Anterior cingulate cortex (tissue), 58 donors: Measurements from ENCODE around the gene SLX4IP.

Experiments
- DNase-seq, 58 donors: peaks; one replicate each; lab custom pipeline; 2025; lab: John Stamatoyannopoulos, UW

The SLX4IP gene

GRCh38 chr20:10639737-10640556, 204.8 kb downstream of the SLX4IP start:
- DNase-seq, result peak in 42 of 58 donors; percentile 3 to 67 (median 38)

- no peak for DNase-seq
Measured at GRCh38 chr20:10640897-10641296, 205.8 kb downstream of the SLX4IP start.

GRCh38 chr20:10641467-10641866, 206.4 kb downstream of the SLX4IP start:
- no peak for DNase-seq

DNA sequence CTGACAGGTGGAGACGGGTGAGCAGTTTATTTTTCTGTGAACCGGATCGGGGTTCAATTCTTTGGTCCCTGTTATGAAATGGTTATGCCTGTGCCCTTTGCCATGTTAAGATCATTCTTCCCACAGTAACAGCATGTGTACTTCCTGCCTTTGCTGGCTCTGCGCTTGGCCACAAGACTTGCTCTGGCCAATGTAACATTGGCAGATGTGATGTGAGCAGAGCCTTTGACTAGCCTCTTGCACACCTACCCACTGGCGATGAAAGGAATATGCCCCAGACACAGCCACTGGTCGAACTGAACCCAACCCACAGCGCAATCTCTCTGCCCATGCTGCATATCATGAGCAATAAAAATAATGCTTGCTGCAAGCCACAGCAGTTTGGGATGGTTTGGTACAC, 206.8 kb downstream of the SLX4IP start:
- no peak for DNase-seq

DNA sequence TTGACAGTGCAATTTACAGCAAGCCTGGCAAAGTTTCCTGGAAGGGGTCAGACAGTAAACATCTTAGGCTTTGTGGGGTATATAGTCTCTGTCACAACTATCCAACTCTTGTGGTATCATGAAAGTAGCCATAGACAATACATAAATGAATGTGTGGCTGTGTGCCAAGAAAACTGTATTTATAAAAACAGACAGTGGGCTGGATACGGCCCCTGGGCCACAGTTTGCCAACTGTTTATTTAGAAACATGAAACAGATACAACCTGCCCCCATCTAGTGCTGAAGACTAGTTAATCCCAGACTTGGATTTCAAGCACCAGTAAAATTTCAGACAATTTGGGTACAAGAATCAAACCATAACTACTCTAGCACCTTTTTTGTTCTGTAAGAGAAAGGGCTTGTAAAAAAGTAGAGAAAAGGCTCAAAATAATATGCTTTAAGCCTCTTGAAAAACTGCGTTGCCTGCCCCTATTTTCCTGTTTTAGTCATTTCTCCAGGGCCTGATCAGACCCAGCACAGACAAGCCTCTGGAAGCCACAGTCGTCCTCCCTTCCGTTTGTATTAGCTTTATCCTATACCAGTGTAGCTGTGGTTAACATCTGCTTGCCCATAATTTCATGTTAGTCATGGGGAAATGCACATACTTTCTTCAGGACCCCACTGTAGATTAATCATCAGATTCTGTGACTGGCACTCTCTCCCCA, 207.9 kb downstream of the SLX4IP start:
- no peak for DNase-seq

DNA sequence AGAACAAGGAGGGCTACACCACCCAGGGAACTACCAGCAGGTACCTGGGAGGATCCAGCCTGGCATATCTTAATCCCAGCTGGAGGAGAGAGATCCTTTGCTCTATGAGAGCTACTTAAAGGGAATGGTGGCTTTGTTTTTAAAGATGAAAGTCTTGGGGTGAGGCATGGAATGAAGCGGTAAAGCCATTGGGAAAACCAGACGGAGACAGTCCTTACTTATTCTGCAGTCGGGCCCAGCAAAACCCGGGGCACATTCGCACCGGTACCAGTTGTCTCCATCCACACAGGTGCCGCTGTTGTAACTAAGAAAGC, 208.4 kb downstream of the SLX4IP start:
- no peak for DNase-seq

- DNase-seq, result no peak
Measured at GRCh38 chr20:10644458-10645204, 209.5 kb downstream of the SLX4IP start.

DNA sequence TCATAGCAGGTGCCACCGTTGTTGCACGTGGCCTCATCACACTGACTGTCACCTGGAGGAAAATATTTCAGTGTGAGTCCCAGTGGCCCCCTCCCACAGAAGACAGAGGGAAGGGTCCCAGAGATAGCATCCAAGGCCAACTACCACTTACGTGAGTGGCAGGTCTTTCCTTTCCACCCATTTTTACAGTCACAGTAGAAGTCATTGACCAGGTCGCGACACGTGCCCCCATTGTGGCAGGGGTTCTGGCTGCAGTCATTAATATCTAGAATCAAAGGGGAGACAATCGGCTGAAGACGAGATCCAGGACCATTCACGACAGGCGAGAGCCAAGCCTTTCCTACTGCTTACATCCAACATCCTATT, 210.1 kb downstream of the SLX4IP start:
- DNase-seq, result no peak

- no peak for DNase-seq
Measured at GRCh38 chr20:10646006-10646405, 210.9 kb downstream of the SLX4IP start.

DNA sequence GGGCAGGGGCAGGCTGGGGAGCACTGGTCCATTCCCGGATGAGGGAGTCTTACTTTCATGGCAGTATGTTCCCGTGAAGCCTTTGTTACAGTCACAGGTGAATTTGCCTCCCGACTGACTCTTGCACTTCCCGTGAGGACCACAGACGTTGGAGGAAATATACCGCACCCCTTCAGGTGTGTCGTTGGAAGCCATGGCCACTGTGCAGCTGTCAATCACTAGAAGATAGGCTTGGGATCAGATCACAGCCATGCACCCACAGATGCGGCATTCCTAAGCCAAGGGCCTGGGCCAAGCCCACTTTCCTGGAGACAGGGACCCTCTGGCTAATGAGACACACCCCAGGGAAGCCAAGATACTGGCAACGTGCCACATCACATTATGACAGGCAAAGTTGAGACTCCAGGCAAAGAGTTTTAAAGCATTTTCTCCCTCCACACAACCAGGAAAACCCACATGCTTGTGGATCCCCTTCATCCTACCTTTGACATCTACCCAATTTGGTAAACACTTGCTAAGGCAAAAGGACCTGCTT, 211.8 kb downstream of the SLX4IP start:
- no peak for DNase-seq

- DNase-seq, result no peak
Measured at GRCh38 chr20:10647471-10647870, 212.4 kb downstream of the SLX4IP start.

- no peak for DNase-seq
Measured at GRCh38 chr20:10647909-10648308, 212.8 kb downstream of the SLX4IP start.

DNA sequence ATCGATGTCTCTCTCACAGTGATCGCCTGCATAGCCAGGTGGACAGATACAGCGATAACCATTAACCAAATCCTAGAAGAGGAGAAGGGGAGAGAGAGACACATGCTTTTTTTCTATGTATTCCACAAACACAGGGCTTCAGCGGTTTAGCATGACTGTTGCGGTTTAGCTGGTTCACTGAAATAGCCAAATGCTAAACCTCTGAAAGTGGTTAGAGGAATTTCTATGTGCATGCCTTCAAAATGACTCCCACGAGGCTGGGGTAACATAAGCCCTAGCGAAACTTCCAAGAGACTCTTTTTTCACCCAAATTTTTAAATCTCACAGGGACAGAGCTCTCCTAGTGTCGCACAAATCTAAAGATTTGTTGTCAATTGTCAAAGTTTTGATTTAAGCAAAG, 213.5 kb downstream of the SLX4IP start:
- DNase-seq, result no peak

DNA sequence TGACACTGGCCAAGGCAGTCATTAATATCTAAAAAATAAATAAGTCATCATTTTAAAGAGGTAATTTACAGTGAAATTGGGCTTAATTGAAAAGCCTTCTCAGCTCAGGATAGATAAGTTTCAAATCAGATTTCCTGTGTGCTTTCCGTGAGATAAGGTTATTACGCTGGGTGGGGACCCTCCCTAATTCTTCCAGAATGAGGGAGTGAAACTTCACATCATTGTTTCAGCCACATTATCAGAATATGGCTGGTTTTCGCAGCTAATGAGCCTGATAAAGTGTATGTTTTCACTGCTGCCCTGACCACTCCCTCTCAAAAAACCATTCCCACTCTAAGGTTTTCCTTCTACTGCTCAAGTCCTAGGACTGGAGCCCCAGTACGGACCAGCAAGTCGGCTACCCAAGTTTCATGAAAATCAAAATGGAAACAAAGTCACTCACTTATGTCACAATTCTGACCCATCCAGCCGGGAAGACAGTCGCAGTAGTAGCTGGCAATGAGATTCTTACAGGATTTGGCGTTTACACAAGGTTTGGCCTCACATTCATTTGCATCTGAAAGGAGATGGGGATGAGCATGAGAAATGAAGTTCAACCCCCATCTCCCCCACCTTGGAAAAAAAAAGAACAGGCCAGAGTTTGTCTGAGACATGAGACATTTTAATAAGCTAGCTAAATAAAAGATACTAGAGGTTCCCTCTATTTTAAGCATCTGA, 214.1 kb downstream of the SLX4IP start:
- no peak for DNase-seq

- no peak for DNase-seq
Measured at GRCh38 chr20:10649797-10650160, 214.7 kb downstream of the SLX4IP start.

DNA sequence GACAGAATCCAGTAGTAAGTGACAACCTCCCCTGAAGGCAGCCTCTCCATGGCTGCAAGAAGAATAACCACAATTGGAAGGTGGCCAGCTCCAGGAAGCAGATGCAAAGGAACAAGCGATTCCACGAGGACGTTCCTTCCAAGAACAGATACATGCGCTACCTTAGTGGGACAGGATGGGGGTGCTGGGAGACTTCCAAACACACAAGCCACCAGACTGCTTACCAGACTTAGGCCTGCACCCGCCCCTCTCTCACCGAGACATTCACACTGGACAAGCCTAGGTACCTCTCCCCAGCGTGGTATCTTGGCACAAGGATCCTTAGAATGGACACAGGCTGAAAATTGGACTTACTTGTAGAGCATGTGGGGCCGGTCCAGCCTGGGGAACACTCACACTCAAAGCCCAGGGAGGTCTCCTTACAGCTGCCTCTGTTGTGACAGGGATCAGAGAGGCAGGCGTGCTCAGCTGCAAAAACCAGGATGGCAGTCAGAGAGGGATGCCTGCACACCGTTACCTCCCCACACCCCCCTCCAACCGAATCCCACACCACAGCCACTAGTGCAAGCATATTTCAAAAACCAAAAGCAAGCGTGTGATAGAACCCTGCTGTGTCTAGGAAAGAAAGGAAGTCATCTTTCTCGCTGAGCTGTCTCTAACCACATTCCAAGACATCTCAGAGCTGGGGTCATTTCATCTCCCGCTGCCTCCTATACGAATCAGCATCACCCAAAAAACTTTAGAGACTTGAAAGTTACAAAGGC, 216.3 kb downstream of the SLX4IP start:
- no peak for DNase-seq

DNA sequence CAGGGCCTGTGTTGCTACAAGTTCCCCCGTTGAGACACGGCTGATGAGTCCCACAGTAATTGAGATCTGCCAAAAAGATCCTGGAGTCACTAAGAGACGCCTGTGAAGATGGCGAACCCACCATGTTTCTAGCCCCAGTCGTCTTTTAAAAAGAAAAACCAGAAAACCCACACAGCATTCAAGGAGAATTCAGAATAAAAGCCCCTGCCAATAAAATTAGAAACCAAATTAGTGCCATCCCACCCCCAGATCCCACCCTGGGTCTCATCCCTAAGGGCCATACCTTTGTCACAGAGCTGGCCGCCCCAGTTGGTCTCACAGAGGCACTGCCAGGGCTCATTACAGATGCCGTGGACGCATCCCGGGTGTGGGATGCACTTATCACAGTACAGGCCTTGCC, 217.1 kb downstream of the SLX4IP start:
- no peak for DNase-seq

- DNase-seq, result no peak
Measured at GRCh38 chr20:10652660-10653261, 217.7 kb downstream of the SLX4IP start.

- peak in 2 of 58 donors; percentile 4 to 25 for DNase-seq
Measured at GRCh38 chr20:10653599-10654249, 218.6 kb downstream of the SLX4IP start.
